Large intestine (tissue), 12 donors: ENCODE data around the gene NDST4. TPM values are rescaled to one million over a fixed set of nuclear protein-coding genes. Genes with fewer than 3 reads are reported as not detected.

Source experiments
- DNase-seq, 2 donors: peaks; one replicate each; pipeline versions ENCODE4 v3.0.0 to v3.0.0-alpha.2; 2013
- H3K27ac ChIP-seq: one replicate; pipeline ENCODE4 v1.5.1; 2013; ENCODE audit warnings: low read length
- H3K27me3 ChIP-seq: 2 replicates; pipeline ENCODE4 v1.6.1; 2013; ENCODE audit warnings: low read length; ENCODE audit not compliant: control insufficient read depth, insufficient read depth
- H3K36me3 ChIP-seq: 2 replicates; pipeline ENCODE4 v1.6.1; 2013; ENCODE audit warnings: low read length; ENCODE audit not compliant: control insufficient read depth, insufficient read depth
- H3K4me1 ChIP-seq: one replicate; pipeline ENCODE4 v1.6.1; 2013; ENCODE audit warnings: low read length; ENCODE audit not compliant: control insufficient read depth, insufficient read depth
- H3K4me3 ChIP-seq: one replicate; pipeline ENCODE4 v1.5.1; 2013; ENCODE audit warnings: low read length
- H3K9me3 ChIP-seq: one replicate; pipeline ENCODE4 v1.6.1; 2013; ENCODE audit warnings: mild to moderate bottlenecking, low read depth, low read length, moderate library complexity; ENCODE audit not compliant: control insufficient read depth
- WGBS: methylation state at CpG from one replicate; pipeline ENCODE4 v1.1.5; 2013; ENCODE audit warnings: low lambda C conversion rate; ENCODE audit not compliant: insufficient coverage; 5-methylcytosine and 5-hydroxymethylcytosine counted together
- long read RNA-seq, 11 donors: transcript quantifications; one replicate each; lab custom pipeline, GENCODE V29; 2026
- polyA plus RNA-seq: library from polyadenylated mRNA; unstranded; fragments of 120-200 nt; gene quantifications from one replicate; pipeline ENCODE4 v1.2.1, GENCODE V29; 2013

The NDST4 gene
- polyA plus RNA-seq = 0.73 TPM
- long read RNA-seq, donor 1 = 0 reads
- long read RNA-seq, donor 2 = 0 reads
- long read RNA-seq, donor 3 = 0 reads
- long read RNA-seq, donor 4 = 0 reads
- long read RNA-seq, donor 5 = 0 reads
- long read RNA-seq, donor 6 = 0 reads
- long read RNA-seq, donor 7 = 0 reads
- long read RNA-seq, donor 8 = 0 reads
- long read RNA-seq, donor 9 = 0 reads
- long read RNA-seq, donor 10 = 0 reads
- long read RNA-seq, donor 11 = 0 reads

GRCh38 chr4:115113506-115114106 lies at the start of gene NDST4:
TSS of gene NDST4 (minus strand) at chr4:115113620. CDS start at chr4:115077036, 36,584 bp downstream.
- Histone ChIP-seq H3K9me3 (no peaks in the 10 kb centered on the region), H3K4me1 (no peaks in the 10 kb centered on the region), H3K27ac (no peak within 1 kb of the TSS), H3K27me3 (peaks cover 3% of the 10 kb centered on the region), H3K36me3 (no peaks in the 10 kb centered on the region), H3K4me3 (peak within 1 kb of the TSS; percentile 20)
- DNase-seq = peak; percentile 7 to 57
- no CpG with 5 or more reads among the region's 10 CpGs for WGBS

- no peaks in the 10 kb centered on the region for H3K27me3 ChIP-seq
- no peaks in the 10 kb centered on the region for H3K9me3 ChIP-seq
- H3K27ac ChIP-seq = no peak overlapping the region
- no peak overlapping the region for H3K4me3 ChIP-seq
- no CpG with 5 or more reads among the region's 1 CpG for WGBS
- no peaks in the 10 kb centered on the region for H3K4me1 ChIP-seq
- DNase-seq = no peak
- H3K36me3 ChIP-seq = no peaks in the 10 kb centered on the region
Measured at GRCh38 chr4:115159141-115159540, 45.7 kb upstream of the NDST4 start.

GRCh38 chr4:115158296-115158695 lies 44.9 kb upstream of the NDST4 start:
- no peak overlapping the region for H3K4me3 ChIP-seq

GRCh38 chr4:115154826-115155225 lies 41.4 kb upstream of the NDST4 start:
- H3K27ac ChIP-seq = no peak overlapping the region

More at GRCh38 chr4:115158296-115158695, 44.9 kb upstream of the NDST4 start:
- WGBS = no CpG with 5 or more reads among the region's 2 CpGs
- DNase-seq = no peak
- Histone ChIP-seq H3K36me3 (no peaks in the 10 kb centered on the region), H3K27ac (no peak overlapping the region), H3K27me3 (no peaks in the 10 kb centered on the region), H3K9me3 (no peaks in the 10 kb centered on the region), H3K4me1 (peaks cover 3% of the 10 kb centered on the region)

GRCh38 chr4:115152965-115153364 lies 39.5 kb upstream of the NDST4 start:
- no peaks in the 10 kb centered on the region for H3K9me3 ChIP-seq
- peaks cover 4% of the 10 kb centered on the region for H3K4me1 ChIP-seq
- no peaks in the 10 kb centered on the region for H3K36me3 ChIP-seq
- no peaks in the 10 kb centered on the region for H3K27me3 ChIP-seq
- peak overlapping the region; percentile 41 for H3K27ac ChIP-seq
- no peak overlapping the region for H3K4me3 ChIP-seq
- DNase-seq = peak; percentile 14 to 56

More at GRCh38 chr4:115154826-115155225, 41.4 kb upstream of the NDST4 start:
- Histone ChIP-seq H3K9me3 (no peaks in the 10 kb centered on the region), H3K4me1 (peaks cover 4% of the 10 kb centered on the region), H3K27me3 (no peaks in the 10 kb centered on the region), H3K36me3 (no peaks in the 10 kb centered on the region), H3K4me3 (no peak overlapping the region)
- DNase-seq = no peak

- H3K4me1 ChIP-seq = peaks cover 4% of the 10 kb centered on the region
- no peak overlapping the region for H3K4me3 ChIP-seq
- H3K27ac ChIP-seq = no peak overlapping the region
- no peaks in the 10 kb centered on the region for H3K9me3 ChIP-seq
- no peaks in the 10 kb centered on the region for H3K36me3 ChIP-seq
- no peak for DNase-seq
- 83% methylated on average over 1 of the region's 3 CpGs for WGBS
- H3K27me3 ChIP-seq = no peaks in the 10 kb centered on the region
Measured at GRCh38 chr4:115152081-115152480, 38.7 kb upstream of the NDST4 start.

GRCh38 chr4:115149106-115149505 lies 35.7 kb upstream of the NDST4 start:
- peak; percentile 17 to 30 for DNase-seq
- no peaks in the 10 kb centered on the region for H3K9me3 ChIP-seq
- WGBS = 73% methylated on average over 6 of the region's 7 CpGs
- no peaks in the 10 kb centered on the region for H3K27me3 ChIP-seq
- no peak overlapping the region for H3K4me3 ChIP-seq
- H3K27ac ChIP-seq = peak overlapping the region; percentile 54
- H3K4me1 ChIP-seq = peaks cover 15% of the 10 kb centered on the region
- no peaks in the 10 kb centered on the region for H3K36me3 ChIP-seq

- Histone ChIP-seq H3K4me1 (peaks cover 12% of the 10 kb centered on the region), H3K27ac (peak overlapping the region; percentile 81), H3K27me3 (no peaks in the 10 kb centered on the region), H3K9me3 (no peaks in the 10 kb centered on the region), H3K36me3 (no peaks in the 10 kb centered on the region), H3K4me3 (no peak overlapping the region)
- DNase-seq = peak; percentile 76 to 92
- WGBS = 0% methylated on average over 2 of the region's 3 CpGs
Measured at GRCh38 chr4:115145393-115146160, 32.2 kb upstream of the NDST4 start.

- 50% methylated on average over 1 of the region's 2 CpGs for WGBS
- no peaks in the 10 kb centered on the region for H3K36me3 ChIP-seq
- no peak overlapping the region for H3K4me3 ChIP-seq
- H3K4me1 ChIP-seq = no peaks in the 10 kb centered on the region
- no peak for DNase-seq
- H3K27ac ChIP-seq = no peak overlapping the region
- H3K27me3 ChIP-seq = no peaks in the 10 kb centered on the region
- no peaks in the 10 kb centered on the region for H3K9me3 ChIP-seq
Measured at GRCh38 chr4:115128037-115128436, 14.6 kb upstream of the NDST4 start.

GRCh38 chr4:115126491-115126890 lies 13.1 kb upstream of the NDST4 start:
- H3K4me1 ChIP-seq = no peaks in the 10 kb centered on the region
- no peaks in the 10 kb centered on the region for H3K9me3 ChIP-seq
- no CpG with 5 or more reads among the region's 2 CpGs for WGBS
- no peaks in the 10 kb centered on the region for H3K36me3 ChIP-seq
- DNase-seq = no peak
- H3K27me3 ChIP-seq = no peaks in the 10 kb centered on the region
- H3K27ac ChIP-seq = no peak overlapping the region
- H3K4me3 ChIP-seq = no peak overlapping the region
